K562 (cell line): ENCODE measurements around the gene ASB18. TPM values are rescaled to one million over a fixed set of nuclear protein-coding genes. Genes with fewer than 3 reads are reported as not detected.

Experiments used
- POLR2A ChIP-seq: fragments of 450-650 bp; conservative IDR thresholded peaks from 2 replicates; pipeline ENCODE4 v1.6.1; 2016
- THRAP3 ChIP-seq: fragments of 450-650 bp; IDR thresholded peaks from 2 replicates; pipeline ENCODE4 v1.6.1; 2016; ENCODE audit warnings: mild to moderate bottlenecking, inconsistent platforms, borderline replicate concordance
- ZNF584 ChIP-seq: fragments of 200-800 bp; sonication (Bioruptor generic); IDR thresholded peaks from 2 replicates; pipeline ENCODE4 v1.6.1; 2016; ENCODE audit warnings: low read depth, mild to moderate bottlenecking, missing genetic modification characterization, missing compliant biosample characterization
- polyA plus RNA-seq, 8 experiments: library from polyadenylated mRNA; depleted of rRNA in 4 of 8; stranded (reverse) in 5 of 8; unstranded in 3 of 8; fragments of >200 nt; fragmentation: Nextera tagmentation in 2 of 8; fragmentation: Illumina TruSeq in 1 of 8; extraction: Ambion mirVana in 2 of 8; extraction: Trizol in 1 of 8; gene quantifications; 2 replicates each; pipeline versions ENCODE4 v1.2.1 to v1.2.3, GENCODE V29; 2011 to 2014; ENCODE audit warnings: inconsistent platforms in 1 of 8, missing spikeins in 1 of 8
- total RNA-seq, 7 experiments: library from RNA; depleted of rRNA in 6 of 7; stranded (reverse); fragments of >200 nt in 6 of 7; fragmentation: Illumina TruSeq in 2 of 7; extraction: Trizol in 2 of 7; gene quantifications; 2 replicates each; pipeline versions ENCODE4 v1.2.1 to v1.2.3, GENCODE V29; 2011 to 2021; ENCODE audit warnings: low replicate concordance in 1 of 7
- TF ChIP-seq, protein P1 (sequence below), 2 experiments: fragments of 450-650 bp; IDR thresholded peaks; 2 replicates each; pipeline ENCODE4 v1.6.1; 2016; ENCODE audit warnings: mild to moderate bottlenecking in 2 of 2, borderline replicate concordance in 1 of 2, low read depth in 1 of 2, moderate library complexity in 1 of 2

Gene ASB18
- total and polyA plus RNA-seq, 9 of the 15 experiments (the other 6 are each of a cell fraction or from before 2014, with no cell fraction given): not detected

DNA sequence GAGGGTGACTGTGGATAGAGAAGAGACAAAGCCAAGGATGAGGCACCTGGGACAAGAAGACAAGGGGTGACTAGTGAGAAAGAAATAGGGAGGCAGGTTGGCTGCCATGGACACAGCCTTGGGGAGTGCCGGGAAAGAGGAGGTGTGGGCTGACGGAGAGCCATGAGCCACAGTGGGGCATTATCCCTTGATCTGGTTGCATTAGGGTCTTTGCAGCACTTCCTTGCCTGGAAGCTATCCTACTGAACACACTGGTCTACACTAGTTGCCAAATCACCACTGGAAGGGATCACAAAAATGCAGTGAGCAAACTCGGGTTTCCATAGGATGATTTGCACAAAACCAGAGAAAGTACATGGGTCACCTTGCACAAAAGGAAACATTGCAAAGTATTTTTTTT, 27.7 kb upstream of the ASB18 start (continued):
- TF ChIP-seq, protein P1, sequence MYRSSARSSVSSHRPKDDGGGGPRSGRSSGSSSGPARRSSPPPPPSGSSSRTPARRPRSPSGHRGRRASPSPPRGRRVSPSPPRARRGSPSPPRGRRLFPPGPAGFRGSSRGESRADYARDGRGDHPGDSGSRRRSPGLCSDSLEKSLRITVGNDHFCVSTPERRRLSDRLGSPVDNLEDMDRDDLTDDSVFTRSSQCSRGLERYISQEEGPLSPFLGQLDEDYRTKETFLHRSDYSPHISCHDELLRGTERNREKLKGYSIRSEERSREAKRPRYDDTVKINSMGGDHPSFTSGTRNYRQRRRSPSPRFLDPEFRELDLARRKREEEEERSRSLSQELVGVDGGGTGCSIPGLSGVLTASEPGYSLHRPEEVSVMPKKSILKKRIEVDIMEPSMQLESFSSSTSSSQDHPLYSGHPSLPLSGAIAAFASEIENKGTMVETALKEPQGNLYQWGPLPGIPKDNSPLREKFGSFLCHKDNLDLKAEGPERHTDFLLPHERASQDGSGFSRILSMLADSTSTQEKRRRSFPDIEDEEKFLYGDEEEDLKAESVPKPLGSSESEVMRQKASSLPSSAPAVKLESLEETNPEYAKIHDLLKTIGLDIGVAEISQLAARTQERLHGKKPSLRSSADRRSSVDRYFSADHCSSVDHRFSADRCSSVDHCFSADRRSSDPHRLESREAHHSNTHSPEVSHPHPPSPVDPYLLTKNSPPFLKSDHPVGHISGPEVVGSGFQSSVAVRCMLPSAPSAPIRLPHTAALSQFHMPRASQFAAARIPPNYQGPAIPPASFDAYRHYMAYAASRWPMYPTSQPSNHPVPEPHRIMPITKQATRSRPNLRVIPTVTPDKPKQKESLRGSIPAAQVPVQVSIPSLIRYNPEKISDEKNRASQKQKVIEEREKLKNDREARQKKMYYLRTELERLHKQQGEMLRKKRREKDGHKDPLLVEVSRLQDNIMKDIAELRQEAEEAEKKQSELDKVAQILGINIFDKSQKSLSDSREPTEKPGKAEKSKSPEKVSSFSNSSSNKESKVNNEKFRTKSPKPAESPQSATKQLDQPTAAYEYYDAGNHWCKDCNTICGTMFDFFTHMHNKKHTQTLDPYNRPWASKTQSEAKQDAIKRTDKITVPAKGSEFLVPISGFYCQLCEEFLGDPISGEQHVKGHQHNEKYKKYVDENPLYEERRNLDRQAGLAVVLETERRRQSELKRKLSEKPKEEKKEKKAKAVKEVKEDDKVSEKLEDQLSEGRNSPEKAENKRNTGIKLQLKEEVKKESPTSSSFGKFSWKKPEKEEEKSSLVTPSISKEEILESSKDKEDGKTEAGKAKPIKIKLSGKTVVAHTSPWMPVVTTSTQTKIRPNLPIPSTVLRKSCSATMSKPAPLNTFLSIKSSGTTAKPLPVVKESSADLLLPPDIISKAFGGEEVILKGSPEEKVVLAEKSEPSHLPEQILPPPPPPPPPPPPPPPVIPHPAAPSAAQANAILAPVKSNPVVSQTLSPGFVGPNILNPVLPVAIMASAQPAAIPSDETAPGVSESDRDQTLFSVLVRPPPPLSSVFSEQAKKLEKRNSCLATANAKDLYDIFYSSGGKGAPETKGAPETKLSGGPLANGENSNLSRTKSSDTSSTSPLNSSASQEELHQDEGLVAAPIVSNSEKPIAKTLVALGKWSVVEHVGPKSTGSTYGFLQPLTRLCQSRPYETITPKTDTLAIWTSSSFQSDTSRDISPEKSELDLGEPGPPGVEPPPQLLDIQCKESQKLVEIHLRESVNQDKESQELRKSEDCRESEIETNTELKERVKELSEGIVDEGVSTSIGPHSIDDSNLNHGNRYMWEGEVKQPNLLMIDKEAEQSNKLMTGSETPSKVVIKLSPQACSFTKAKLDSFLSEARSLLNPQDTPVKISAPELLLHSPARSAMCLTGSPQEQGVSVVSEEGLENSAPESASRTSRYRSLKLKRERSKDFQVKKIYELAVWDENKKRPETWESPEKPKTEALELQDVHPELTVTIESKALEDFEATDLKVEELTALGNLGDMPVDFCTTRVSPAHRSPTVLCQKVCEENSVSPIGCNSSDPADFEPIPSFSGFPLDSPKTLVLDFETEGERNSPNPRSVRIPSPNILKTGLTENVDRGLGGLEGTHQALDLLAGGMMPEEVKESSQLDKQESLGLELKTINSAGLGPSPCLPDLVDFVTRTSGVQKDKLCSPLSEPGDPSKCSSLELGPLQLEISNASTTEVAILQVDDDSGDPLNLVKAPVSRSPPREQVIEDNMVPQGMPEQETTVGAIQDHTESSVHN (IDR thresholded peaks at IDR 0.05; ENCODE audit: borderline replicate concordance in 1 of 2, low read depth in 1 of 2): no peak
- no peak for TF ChIP-seq POLR2A
- TF ChIP-seq ZNF584 (CRISPR knock-in tag): no peak
- no peak for TF ChIP-seq THRAP3
- TF ChIP-seq, all 486 proteins: peak for 0
